SKM-1 (cell line): ENCODE results near the gene NOS1AP.

Experiments used
- DNase-seq: peaks from one replicate; lab custom pipeline; 2025; ENCODE audit not compliant: unreplicated experiment; lab: John Stamatoyannopoulos, UW

NOS1AP gene

DNA sequence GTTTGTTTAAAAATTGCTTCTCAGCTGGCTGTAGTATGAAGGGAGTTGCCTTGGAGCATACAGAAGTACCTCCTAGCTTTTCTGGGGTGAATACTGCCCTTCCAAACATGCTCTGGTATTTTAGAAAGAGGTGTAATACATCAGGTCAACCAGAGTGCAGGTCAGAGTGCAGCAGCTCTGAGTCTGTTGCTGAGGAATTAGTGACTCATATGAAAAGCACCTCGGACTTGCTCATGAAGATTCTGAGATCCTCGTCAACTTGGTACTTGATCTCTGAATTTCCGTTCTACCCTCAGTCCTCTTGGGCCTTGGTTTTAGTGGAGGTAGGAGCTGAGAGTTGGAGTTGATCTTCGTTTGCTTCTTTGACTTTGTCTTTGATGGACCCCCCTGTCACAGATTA lies 67.3 kb downstream of the NOS1AP start:
- no peak for DNase-seq

DNA sequence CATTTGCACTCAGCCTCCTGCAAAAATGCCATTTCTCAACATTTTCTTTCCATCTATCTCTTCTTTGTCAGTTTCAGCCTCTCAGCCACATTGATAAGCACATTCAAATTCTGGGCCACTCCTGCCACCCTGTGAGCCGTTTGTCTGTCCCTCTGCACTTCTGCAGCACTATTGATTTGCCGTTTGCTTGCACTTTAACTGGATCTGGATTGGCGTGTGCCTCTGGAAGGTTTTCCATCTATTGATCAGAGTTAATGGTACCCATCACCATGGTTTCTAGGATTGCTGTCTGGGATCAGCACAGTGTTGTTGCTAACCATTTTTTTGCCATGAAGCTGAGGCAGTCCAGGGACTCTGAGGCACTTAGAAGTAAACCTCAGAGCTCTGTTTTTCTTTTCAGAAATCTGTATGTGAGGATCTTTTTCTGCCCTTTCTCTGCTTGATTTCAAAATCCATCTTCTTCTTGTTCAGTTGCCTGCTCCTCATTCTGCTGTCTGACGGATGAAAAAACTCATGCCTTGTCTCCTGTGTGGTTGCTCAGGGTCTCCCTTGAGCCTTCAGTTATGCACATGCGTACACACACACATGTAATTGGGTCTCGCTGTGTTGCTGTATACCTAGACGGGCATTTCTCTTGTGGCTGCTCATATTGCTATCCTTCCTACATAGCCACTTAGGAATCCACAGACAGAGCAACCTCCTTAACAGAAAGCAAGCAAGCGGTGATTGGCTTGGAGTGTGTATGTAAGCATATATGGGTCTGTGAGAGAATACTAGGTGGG lies 67.9 kb downstream of the NOS1AP start:
- no peak for DNase-seq

DNA sequence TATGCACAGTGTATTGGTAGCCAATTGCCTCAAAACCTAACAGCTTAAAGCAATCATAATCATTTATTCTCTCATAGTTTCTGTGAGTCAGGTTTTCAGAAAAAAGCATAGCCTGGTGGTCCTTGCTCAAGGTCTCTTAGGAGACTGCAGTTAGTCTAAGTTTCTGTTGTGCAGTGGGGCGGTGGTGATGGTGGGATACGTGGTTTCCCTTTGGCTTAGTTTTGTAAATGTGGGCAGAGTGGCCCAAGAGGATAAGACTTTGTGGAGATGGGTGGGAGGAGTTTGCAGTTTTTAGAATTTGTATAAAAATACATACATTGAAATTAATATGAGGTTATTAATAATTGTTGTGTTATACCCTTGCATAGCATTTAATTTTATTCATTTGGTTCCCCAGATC lies 68.6 kb downstream of the NOS1AP start:
- DNase-seq: no peak

DNA sequence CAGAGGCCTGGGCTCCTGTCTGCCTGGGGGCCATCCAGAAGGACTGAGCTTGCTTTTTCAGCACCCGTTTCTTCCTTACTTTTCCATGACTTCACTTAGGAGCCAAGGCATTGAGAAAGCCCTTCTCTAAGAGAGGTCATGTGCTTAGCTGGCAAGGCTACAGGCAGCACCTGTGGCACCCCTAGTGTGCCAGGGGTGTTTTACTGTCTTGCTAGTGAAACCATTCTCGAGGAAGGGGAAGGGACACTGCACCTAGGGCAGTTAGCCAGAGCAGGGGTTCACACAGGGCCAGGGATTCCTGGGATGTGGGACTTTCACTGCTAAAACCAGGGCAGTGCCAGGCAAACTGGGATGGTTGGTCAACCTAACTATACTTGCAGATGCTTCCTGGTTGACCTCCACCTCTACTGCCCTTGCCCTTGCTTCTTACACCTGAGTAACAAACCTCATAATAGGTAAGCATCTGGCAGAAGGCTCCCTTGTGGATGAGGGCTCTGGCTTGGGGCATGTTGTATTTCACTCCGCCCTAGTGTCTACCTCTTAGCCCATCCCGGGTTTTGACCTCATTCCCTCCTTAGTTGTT lies 69.2 kb downstream of the NOS1AP start:
- DNase-seq: no peak

DNA sequence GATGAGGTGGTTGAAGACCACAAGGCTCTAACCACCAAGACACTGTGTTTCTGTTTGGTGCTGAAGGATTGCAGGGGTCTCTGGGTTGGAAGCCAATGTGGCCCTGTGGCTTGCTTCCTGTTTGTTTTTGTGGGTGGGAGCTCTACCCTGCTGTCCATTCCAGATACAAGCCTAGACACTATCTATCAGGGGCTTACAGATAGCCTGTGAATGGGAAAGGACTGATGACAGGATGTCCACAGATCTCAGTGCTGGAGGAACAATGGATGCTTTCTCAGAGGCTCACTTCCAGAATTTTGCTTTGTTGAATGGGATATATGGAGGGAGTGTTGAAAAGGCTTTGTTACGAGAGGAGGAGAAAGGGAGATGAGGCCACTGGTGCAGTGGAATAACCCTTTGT lies 69.7 kb downstream of the NOS1AP start:
- no peak for DNase-seq

DNA sequence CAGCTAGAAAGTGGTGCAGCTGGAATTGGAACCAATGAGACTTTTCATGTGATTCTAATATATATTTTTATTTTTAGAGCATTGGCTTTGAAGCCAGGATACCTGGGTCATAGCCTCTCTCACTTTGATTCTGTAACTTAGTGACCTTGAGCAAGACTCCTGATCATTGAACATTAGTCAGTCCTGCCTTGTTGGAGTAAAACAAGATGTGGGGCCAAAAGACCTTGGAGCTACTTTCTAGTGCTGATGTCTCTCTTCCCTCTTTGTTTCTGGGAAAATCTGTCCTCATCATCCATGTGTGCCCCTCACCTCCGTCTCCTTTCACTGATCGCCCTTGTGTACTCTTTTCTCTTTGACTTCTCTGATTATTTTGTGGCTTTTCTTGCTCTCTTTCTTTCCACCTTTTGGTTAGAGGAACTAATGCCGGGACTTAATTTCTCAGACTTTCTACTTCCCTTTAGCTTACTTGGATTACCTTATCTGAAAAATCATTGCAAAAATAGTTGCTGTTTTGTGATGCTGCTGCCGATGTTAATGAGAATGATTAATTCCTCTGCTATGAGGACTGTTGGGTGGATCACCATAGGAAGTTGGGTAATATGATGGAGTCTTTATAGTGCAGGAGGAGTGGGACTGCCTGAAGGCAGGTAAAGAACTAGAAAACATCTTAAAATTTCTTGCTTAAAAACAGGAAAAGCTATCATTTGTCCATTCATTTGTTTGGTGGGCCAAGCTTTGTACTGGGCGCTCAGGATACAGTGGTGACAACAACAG lies 72.0 kb downstream of the NOS1AP start:
- no peak for DNase-seq

DNA sequence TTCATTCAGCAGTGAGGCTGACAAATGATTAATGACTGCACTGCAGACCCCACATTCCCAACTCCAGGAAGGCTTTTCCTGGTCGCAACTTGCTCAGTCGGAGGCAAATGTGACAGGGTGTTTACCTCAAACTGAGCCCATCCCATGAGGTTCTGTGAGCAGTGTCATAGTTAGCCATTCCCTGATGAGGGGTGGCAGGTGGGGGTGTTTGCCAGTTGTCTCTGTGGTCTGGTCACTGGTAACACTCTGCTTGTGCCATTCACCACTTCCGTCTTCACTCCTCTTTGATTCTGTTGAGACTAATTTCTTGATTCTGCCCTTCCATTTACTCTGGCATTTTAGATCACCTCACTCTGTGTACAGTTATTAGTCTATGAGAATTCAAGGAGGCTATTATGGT lies 73.5 kb downstream of the NOS1AP start:
- DNase-seq: no peak

DNA sequence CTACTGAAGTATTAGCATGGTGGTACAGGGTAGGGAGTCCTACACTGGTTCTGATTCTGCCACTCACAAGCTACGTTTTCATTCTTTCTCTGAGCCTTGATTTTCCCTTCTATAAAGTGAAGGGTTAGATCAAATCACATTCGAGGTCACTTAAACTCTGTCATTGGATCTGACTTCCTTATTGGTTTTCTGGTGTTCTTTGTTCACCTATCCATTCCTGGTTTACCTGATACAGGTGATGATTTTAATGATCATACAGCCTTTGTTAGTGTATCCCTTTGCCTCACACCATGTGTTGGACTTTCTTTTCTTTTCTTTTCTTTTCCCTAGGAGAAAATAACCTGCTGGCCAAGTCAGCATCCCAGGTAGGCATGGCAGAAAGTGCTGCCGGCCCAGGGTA lies 74.8 kb downstream of the NOS1AP start:
- no peak for DNase-seq

DNA sequence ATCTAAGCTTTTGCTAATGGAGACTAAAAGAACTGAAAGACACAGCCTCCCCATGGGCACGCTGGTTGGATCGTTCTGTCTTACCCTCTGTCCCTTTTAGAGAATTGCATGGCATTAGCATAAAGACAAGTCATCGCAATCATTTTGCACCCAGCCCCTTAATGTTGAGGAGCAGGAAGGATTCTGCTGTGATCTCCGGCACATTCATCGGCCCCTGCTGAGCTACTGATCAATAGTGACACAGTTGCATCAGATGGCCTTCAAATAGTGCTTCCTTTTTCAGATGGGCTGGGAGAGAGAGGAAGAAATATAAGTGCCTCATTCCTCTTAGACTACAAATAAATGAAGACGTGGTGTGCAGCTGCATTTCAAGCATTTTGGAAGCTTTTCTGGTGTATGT lies 75.4 kb downstream of the NOS1AP start:
- no peak for DNase-seq

DNA sequence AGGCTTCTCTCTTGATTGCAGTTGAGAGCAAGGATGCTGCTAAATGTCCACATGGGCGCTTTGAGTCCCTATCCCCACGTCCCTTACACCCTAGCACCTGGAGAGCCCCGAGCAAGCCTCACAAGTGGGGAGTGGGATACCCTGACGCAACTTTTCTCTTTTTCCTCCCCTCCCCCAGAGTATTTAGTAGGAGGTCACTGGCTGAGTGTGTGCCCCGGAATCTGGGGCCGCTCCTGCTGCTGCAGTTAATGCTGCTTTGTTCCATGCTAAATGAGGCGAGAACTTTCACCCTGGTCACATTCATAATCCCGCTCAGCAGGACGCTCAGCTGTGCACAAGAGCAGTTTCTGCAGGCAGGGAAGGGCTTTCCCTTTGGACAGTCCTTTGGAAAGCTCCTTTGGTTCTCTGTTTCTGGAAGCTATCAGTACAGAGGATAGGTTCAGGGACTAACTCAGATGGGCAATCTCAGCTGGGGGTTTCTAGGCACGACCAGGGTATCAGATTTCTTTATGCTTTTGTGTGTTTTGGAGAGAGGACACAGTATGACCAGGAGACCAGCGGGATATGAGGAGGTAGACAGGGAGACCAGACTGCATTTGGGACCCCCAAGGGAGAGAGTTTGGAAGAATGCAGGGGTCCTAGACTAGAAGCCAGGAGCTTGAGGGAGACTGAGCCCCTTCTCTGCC lies 75.9 kb downstream of the NOS1AP start:
- no peak for DNase-seq

DNA sequence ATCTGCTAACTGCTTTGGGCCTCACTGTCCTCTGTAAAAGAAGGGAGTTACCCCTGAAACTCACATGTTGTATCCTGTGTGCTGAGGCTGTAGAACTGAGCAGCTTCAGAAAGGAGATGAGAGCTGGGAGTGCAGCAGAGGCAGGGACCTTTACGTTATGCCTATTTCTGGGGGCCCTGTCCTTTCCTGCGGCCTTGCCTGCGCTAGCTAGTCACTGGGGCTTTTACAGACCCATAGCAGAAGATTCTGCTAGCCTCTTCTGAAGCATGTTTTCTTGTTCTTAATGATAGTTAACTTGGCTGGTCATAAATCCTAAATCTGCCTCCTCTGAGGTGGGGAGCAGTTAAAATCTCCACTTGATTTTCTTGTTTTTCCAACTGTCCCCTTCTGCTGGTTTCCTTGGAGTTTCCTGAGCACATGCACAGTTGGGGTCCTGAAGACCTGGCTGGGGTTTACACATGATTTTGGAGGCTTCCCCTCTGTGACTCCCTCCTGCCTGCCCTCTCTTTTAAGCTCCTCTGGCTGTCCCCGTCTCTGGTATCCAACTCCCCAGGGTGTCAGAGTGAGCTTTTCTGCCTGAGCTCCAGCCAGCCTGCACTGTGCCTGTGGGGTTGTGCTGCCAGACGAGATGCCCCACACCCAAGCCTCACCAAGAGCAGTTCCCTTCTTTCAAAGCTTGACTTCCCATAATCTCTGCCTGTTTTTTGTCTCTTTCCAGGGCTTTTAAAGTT lies 76.6 kb downstream of the NOS1AP start:
- DNase-seq: no peak

DNA sequence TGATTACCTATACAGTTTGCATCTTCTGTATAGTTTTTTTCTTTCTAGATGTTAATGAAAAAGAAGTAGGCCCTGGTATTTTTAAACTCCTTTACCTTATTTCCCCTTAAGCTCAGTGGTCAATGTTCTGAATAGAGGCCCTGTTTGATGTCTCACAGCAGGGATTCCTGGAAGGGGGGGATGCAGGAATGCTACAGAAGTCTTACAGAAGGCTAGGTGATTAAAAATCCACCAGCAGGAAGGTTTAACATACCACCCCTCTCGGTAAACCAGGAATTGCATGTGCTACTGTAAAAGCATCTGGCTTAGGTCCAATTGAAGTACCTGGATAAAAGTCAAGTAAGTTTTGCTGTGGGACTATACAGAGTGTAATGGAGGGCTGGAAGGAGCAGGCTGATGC lies 78.3 kb downstream of the NOS1AP start:
- no peak for DNase-seq

DNA sequence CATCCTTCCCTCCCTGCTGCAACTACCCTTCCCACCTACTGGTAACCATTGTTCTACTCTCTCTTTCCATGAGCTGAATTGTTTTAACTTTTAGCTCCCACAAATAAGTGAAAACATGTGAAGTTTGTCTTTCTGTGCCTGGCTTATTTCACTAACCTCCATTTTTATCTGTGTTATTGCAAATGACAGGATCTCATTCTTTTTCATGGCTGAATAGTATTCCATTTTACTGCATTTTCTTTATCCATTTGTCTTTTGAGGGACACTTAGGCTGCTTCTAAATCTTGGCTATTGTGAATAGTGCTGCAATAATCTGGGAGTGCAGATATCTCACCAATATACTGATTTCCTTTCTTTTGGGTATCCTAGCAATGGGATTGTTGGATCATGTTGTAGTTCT lies 80.6 kb downstream of the NOS1AP start:
- no peak for DNase-seq

DNA sequence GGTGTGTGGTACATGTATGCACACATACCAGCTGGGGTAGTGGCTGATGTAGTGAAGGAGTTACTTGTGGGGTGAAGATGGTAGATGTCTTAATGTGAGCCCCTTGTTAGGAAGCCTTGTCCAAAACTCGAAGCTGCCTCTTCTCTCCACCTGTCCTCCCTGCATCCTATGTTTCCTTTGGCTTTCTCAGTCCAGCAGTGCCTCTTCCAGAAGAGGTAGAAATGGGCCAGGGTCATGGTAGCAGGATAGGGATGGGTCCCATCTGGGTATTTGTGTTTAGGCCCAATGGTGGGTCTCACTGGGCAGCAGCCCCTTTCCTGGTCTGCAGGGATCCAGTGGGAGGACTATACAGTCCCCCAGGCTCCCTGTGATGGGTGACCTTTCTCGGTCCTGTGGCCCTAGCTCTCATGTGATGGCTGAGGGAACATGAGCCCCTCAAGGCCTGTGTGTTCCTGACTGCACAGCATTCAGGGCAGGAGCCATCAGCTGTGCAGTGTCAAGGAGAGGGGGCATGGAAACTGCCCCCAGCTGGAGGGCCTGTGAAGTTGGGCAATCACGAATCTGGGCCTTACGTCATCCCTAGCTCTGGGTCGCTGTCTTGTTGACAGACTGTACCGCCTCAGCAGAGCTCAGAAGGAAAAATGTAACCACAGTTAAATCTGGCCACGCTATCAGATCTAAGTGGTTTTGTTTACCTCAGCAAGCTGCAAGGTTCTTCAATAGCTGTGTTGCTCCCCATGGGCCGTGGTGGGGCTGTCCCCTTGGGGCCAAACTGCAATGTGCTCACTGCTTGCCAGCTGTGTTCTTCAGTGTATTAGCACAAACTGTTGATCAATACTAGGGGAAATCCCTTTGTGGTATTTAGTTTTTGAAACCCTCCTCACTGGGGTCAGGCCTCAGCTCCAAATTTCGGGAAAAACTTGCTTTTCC lies 82.7 kb downstream of the NOS1AP start:
- DNase-seq: no peak

DNA sequence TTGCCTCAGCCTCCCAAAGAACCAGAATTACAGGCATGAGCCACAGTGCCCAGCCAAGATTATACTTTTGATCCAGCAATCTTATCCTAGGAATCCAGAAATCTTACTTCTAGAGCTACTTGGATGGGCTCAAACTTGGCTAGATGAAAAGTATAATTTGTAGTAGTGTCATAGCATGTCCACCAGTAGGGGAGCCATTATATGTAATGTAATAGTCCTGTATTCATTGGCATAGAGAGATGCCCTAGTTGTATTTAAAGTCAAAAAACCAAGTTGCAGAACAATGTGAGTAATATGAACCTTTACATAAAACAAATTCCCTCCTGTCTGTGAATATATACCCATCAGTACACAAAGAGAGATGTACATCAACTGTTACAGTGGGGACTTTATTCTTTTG lies 83.9 kb downstream of the NOS1AP start:
- no peak for DNase-seq

DNA sequence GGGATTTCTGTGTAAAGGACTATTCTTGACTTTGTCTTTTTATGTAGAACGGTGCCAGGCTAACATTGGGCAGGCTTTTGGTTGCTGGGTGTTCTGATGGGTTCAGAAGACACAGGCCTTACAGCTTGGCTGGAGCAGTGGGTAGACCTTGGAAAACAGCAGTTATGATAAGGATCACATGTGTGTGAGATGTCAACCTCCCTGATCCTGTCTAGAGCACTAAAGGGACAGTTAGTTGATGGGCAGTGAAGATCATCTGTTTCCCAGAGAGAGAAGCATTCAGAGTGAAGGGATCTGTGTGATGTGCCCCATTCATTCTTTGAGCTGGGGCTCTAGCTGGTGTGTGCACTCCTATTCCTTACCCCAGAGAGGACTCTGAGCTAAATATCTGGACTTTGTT lies 88.0 kb downstream of the NOS1AP start:
- DNase-seq: no peak

DNA sequence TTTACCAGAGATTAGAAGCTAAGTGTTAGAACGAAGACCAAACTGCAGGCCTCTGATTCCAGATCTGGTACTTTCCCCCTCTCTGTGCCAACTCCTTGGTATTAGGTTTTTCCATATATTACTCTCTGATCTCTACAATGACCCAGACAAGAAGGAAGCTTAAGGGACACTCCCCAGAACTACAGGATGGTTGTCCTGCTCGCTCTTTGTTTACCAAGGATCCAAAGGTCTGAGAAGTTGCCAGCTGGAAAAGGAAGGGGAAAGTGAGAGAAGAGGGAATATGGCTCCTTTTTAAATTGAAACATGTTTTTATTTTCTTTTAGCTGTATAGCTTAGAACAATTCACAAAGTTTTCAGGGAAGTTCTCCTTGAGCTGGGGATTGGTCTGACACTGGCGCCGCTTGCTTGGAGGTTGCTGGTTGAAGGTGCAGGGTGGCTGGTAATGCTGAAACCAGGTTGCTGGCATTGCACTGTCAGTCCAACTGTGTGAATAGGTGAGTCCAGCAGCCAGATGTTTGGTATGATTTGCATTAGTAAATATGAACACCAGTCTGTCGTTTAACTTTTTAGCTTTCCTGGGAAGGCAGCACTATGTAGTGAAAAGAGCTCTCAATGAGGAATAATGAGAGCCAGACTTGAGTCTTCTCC lies 89.3 kb downstream of the NOS1AP start:
- DNase-seq: no peak

DNA sequence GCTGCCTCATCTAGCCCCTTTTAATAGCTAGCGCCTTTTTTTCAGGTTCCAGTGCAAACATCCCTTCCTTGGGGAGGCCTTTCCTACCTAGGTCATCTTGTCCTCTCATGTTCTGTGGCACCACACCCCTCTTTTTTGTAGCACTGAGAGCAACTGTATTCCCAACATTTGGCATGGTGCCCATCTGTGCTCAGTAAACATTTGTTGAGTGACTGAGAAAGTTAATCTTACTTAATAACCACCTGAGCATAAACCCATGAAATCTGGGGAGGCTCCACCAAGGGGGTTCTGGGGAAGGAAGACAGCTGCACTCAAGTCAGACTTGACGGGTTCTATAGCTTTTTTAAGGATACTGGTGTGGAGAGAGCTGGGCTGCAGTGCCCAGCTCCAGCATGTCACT lies 90.0 kb downstream of the NOS1AP start:
- DNase-seq: no peak

DNA sequence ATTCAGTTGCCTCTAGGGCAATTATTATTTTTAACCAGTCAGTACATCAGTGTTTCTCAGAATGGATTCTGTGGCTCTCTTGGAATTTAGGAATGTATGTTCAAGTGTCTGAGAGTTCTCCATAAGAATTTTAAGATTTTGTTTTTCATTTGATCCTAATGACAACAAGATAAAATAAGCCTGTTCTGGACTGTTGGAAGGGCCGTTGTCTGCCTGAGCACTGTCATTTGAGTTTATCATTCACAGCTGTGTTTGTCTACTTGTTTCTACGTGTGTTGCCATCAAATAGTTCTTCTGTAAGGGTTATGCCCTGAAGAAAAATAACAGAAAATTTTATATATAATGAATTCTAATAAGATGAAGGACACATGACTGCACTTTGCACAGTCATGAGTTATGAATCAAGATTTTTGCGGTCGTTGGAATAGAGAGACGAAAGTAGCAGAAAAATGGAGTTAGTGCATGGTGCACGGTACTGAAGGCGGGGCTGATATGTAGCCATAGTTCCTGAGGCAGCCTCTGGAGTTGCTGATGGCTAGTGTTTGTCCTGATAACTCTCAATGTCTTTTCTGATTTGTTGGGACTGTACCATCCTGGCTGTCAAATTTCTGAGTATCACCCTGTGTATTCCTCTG lies 92.5 kb downstream of the NOS1AP start:
- no peak for DNase-seq
